Erythroblast (primary cell): ENCODE data around the gene CA11.

Source experiments
- GATA1 ChIP-seq: IDR thresholded peaks from 2 replicates; pipeline ENCODE4 v1.6.1; 2011; ENCODE audit warnings: low read depth, mild to moderate bottlenecking, control low read depth, low read length, moderate library complexity
- POLR2A ChIP-seq: IDR thresholded peaks from 2 replicates; pipeline ENCODE4 v1.6.1; 2011; ENCODE audit warnings: mild to moderate bottlenecking, low read length

DNA sequence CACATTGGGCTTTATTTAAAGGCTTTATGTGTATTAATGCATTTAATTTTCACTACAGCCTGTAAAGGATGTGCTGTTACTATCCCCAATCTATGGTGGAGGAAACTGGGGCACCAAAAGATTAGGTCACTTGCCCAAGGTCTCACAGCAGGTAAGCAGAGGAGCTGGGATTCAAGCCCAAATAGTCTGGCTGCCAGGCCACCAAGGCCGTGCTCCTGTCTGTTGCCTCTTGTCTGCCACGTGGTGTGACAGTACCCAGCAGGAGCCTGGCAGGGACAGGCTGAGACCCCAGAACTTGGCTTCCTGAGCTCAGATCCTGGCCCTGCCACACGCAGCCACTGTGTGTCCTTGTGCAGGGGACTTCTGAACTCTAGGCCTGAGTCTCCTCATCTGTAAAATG lies 22.3 kb upstream of the CA11 start:
- TF ChIP-seq POLR2A (no peak), GATA1 (no peak)
